ELR (cell line): ENCODE results near the gene AQR.
"Not testable (repeated sequence)": the region's sequence is repeated elsewhere in the genome, so short reads cannot be mapped to it uniquely, and the experiment has no call there.

ENCODE experiments used
- DNase-seq: peaks from one replicate; pipeline ENCODE4 v3.0.0-alpha.2; 2015; ENCODE audit warnings: low read depth

AQR gene

GRCh38 chr15:34812868-34813365 is 156.6 kb downstream of the AQR start:
- DNase-seq, result not testable (repeated sequence)

- peak; percentile 71 for DNase-seq
Observed at GRCh38 chr15:34812369-34812768, 157.2 kb downstream of the AQR start.

GRCh38 chr15:34810443-34811129 is 159.0 kb downstream of the AQR start:
- peak; percentile 97 for DNase-seq

- no peak for DNase-seq
Observed at GRCh38 chr15:34809186-34809585, 160.4 kb downstream of the AQR start.

GRCh38 chr15:34808016-34808415 is 161.5 kb downstream of the AQR start:
- DNase-seq, result peak; percentile 77

- DNase-seq, result not testable (repeated sequence)
Observed at GRCh38 chr15:34807241-34807640, 162.3 kb downstream of the AQR start.

- no peak for DNase-seq
Observed at GRCh38 chr15:34804776-34805175, 164.8 kb downstream of the AQR start.

- no peak for DNase-seq
Observed at GRCh38 chr15:34804113-34804512, 165.4 kb downstream of the AQR start.

- no peak for DNase-seq
Observed at GRCh38 chr15:34802803-34803750, 166.5 kb downstream of the AQR start.

GRCh38 chr15:34802371-34802770 is 167.2 kb downstream of the AQR start:
- no peak for DNase-seq
